Astrocyte (in vitro differentiated cells and primary cell): ENCODE measurements around the gene CYP26C1. TPM values are rescaled to one million over a fixed set of nuclear protein-coding genes. Genes with fewer than 3 reads are reported as not detected.
A peak's percentile ranks its signal among the peaks of the same experiment; 100 is the strongest.

ENCODE experiments used
- DNase-seq: peaks from one replicate; pipeline ENCODE4 v3.0.0-alpha.2; 2010; ENCODE audit warnings: low read depth
- FAIRE-seq: peaks from 2 replicates; lab custom pipeline; 2011; peaks lifted over from hg19 to GRCh38; lab: Jason Lieb, UNC
- H2AFZ ChIP-seq: 2 replicates; pipeline ENCODE4 v1.6.0; 2012; ENCODE audit warnings: low read depth, low read length, inconsistent platforms
- H3K27ac ChIP-seq: 2 replicates; pipeline ENCODE4 v1.5.1; 2011; ENCODE audit warnings: low read depth, low read length, inconsistent platforms
- H3K27me3 ChIP-seq: 2 replicates; pipeline ENCODE4 v1.6.0; 2011; ENCODE audit warnings: low read length, inconsistent platforms; ENCODE audit not compliant: insufficient read depth
- H3K36me3 ChIP-seq: 2 replicates; pipeline ENCODE4 v1.5.1; 2011; ENCODE audit warnings: low read length, inconsistent platforms; ENCODE audit not compliant: insufficient read depth
- H3K4me1 ChIP-seq: 2 replicates; pipeline ENCODE4 v1.5.1; 2011; ENCODE audit warnings: low read length, inconsistent platforms; ENCODE audit not compliant: insufficient read depth
- H3K4me2 ChIP-seq: 2 replicates; pipeline ENCODE4 v1.6.0; 2012; ENCODE audit warnings: low read length, inconsistent platforms
- H3K4me3 ChIP-seq: 2 replicates; pipeline ENCODE4 v1.5.1; 2011; ENCODE audit warnings: low read depth, mild to moderate bottlenecking, low read length, inconsistent platforms; ENCODE audit not compliant: insufficient read depth
- H3K79me2 ChIP-seq: 2 replicates; pipeline ENCODE4 v1.6.0; 2012; ENCODE audit warnings: mild to moderate bottlenecking, low read length, inconsistent platforms; ENCODE audit not compliant: insufficient read depth
- H3K9ac ChIP-seq: 2 replicates; pipeline ENCODE4 v1.6.0; 2012; ENCODE audit warnings: mild to moderate bottlenecking, low read length, inconsistent platforms
- H3K9me3 ChIP-seq: 2 replicates; pipeline ENCODE4 v1.5.1; 2012; ENCODE audit warnings: low read depth, mild to moderate bottlenecking, low read length, inconsistent platforms; ENCODE audit not compliant: insufficient read depth
- H4K20me1 ChIP-seq: 2 replicates; pipeline ENCODE4 v1.6.0; 2012; ENCODE audit warnings: low read length, inconsistent platforms; ENCODE audit not compliant: insufficient read depth
- H3K27ac Mint-ChIP-seq: one replicate; pipeline ENCODE4 v1.8.0; 2021; ENCODE audit warnings: mild to moderate bottlenecking, mixed read lengths; ENCODE audit not compliant: unreplicated experiment
- H3K27me3 Mint-ChIP-seq: one replicate; pipeline ENCODE4 v1.8.0; 2021; ENCODE audit warnings: low read depth, mixed read lengths; ENCODE audit not compliant: unreplicated experiment
- H3K36me3 Mint-ChIP-seq: one replicate; pipeline ENCODE4 v1.8.0; 2021; ENCODE audit warnings: low read depth, mixed read lengths; ENCODE audit not compliant: unreplicated experiment
- H3K4me1 Mint-ChIP-seq: one replicate; pipeline ENCODE4 v1.8.0; 2021; ENCODE audit warnings: low read depth, mixed read lengths; ENCODE audit not compliant: unreplicated experiment
- H3K4me3 Mint-ChIP-seq: one replicate; pipeline ENCODE4 v1.8.0; 2021; ENCODE audit warnings: mild to moderate bottlenecking, moderate library complexity, mixed read lengths; ENCODE audit not compliant: unreplicated experiment
- H3K9me3 Mint-ChIP-seq: one replicate; pipeline ENCODE4 v1.8.0; 2021; ENCODE audit warnings: mild to moderate bottlenecking, mixed read lengths; ENCODE audit not compliant: unreplicated experiment
- CTCF ChIP-seq: IDR thresholded peaks from 2 replicates; pipeline ENCODE4 v1.5.1; 2011; ENCODE audit warnings: low read depth, mild to moderate bottlenecking, inconsistent platforms, low read length, moderate library complexity; ENCODE audit not compliant: insufficient read depth
- EZH2 ChIP-seq: IDR thresholded peaks from 2 replicates; pipeline ENCODE4 v1.6.1; 2012; ENCODE audit warnings: mild to moderate bottlenecking, low read length, inconsistent platforms; ENCODE audit not compliant: insufficient read depth
- total RNA-seq: library from RNA; stranded (reverse); gene quantifications from 2 replicates; pipeline ENCODE4 v1.2.1, GENCODE V29; 2021

Gene CYP26C1
- total RNA-seq, 1 donor from 2014 or later, result not detected

- no peak for FAIRE-seq
These were observed 43.4 kb downstream of the CYP26C1 start for GRCh38 chr10:93103953-93104352.

DNA sequence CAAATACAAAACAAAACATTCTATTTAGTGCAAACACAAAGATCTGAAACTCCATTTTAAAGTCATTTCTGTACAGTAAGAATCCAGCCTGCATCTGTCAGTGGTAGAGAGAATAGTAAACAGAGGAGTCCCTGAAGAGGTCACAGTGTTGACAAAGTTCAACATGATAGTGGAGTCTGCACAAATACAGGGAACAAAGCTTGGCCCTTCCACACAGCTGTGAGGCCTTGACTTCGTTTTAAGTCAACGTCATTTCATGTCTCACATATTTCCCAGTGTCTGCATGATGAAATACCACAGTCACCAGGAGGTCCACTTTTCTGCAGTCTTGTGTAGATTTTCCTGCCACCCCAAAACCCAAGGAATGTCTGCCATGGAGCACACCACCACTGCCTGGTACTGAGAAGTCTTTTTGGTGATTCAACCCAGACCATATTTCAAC lies 46.1 kb downstream of the CYP26C1 start:
- H3K27me3 ChIP-seq, result no peaks in the 10 kb centered on the region
- FAIRE-seq (peak; percentile 37), DNase-seq (peak; percentile 28)
- Mint-ChIP-seq H3K36me3 (no peaks in the 10 kb centered on the region), H3K27ac (peak overlapping the region; percentile 58), H3K9me3 (peaks cover 4% of the 10 kb centered on the region), H3K4me1 (peaks cover 15% of the 10 kb centered on the region), H3K27me3 (peaks cover 2% of the 10 kb centered on the region), H3K4me3 (no peak overlapping the region)
- TF ChIP-seq EZH2, result no peak
- TF ChIP-seq CTCF, result no peak
- no peak overlapping the region for H3K9ac ChIP-seq
- no peaks in the 10 kb centered on the region for H3K79me2 ChIP-seq
- H4K20me1 ChIP-seq, result no peaks in the 10 kb centered on the region
- H3K9me3 ChIP-seq, result no peaks in the 10 kb centered on the region
- H3K4me2 ChIP-seq, result no peak overlapping the region
- no peak overlapping the region for H3K4me3 ChIP-seq
- H3K27ac ChIP-seq, result no peak overlapping the region
- no peak overlapping the region for H2AFZ ChIP-seq
- no peaks in the 10 kb centered on the region for H3K4me1 ChIP-seq
- H3K36me3 ChIP-seq, result no peaks in the 10 kb centered on the region

More at GRCh38 chr10:93103953-93104352, 43.4 kb downstream of the CYP26C1 start:
- Histone ChIP-seq H3K9ac (no peak overlapping the region), H3K9me3 (no peaks in the 10 kb centered on the region), H3K27me3 (no peaks in the 10 kb centered on the region), H3K79me2 (no peaks in the 10 kb centered on the region), H3K4me3 (no peak overlapping the region), H3K27ac (no peak overlapping the region), H3K4me2 (no peak overlapping the region), H4K20me1 (no peaks in the 10 kb centered on the region), H2AFZ (no peak overlapping the region), H3K36me3 (no peaks in the 10 kb centered on the region), H3K4me1 (no peaks in the 10 kb centered on the region)
- H3K27ac Mint-ChIP-seq, result no peak overlapping the region
- no peaks in the 10 kb centered on the region for H3K27me3 Mint-ChIP-seq
- peaks cover 15% of the 10 kb centered on the region for H3K4me1 Mint-ChIP-seq
- TF ChIP-seq CTCF (no peak), EZH2 (no peak)
- DNase-seq, result no peak
- H3K4me3 Mint-ChIP-seq, result no peak overlapping the region
- H3K36me3 Mint-ChIP-seq, result no peaks in the 10 kb centered on the region
- H3K9me3 Mint-ChIP-seq, result peaks cover 4% of the 10 kb centered on the region

GRCh38 chr10:93110472-93111146 lies 50.0 kb downstream of the CYP26C1 start:
- Mint-ChIP-seq H3K9me3 (no peaks in the 10 kb centered on the region), H3K27ac (no peak overlapping the region), H3K36me3 (no peaks in the 10 kb centered on the region), H3K4me3 (no peak overlapping the region), H3K27me3 (peaks cover 10% of the 10 kb centered on the region), H3K4me1 (peaks cover 15% of the 10 kb centered on the region)
- Histone ChIP-seq H3K4me3 (no peak overlapping the region), H3K27ac (no peak overlapping the region), H3K36me3 (no peaks in the 10 kb centered on the region), H3K27me3 (peaks cover 7% of the 10 kb centered on the region), H3K4me2 (no peak overlapping the region), H4K20me1 (no peaks in the 10 kb centered on the region), H2AFZ (no peak overlapping the region), H3K79me2 (no peaks in the 10 kb centered on the region), H3K9ac (no peak overlapping the region), H3K9me3 (no peaks in the 10 kb centered on the region), H3K4me1 (no peaks in the 10 kb centered on the region)
- TF ChIP-seq EZH2 (no peak), CTCF (no peak)
- no peak for FAIRE-seq
- DNase-seq, result no peak
